ENCODE results near the gene OOSP3.

The OOSP3 gene, protein sequence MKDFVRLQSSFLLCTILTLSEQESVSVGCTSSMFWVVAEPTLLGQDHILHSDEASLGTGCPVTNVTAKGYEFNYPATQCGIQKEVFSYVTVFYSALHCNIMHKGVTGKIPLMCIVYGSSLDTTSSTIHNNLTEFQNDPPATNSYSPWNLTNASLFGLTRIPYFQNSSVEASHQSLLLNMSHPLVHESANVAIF

DNA sequence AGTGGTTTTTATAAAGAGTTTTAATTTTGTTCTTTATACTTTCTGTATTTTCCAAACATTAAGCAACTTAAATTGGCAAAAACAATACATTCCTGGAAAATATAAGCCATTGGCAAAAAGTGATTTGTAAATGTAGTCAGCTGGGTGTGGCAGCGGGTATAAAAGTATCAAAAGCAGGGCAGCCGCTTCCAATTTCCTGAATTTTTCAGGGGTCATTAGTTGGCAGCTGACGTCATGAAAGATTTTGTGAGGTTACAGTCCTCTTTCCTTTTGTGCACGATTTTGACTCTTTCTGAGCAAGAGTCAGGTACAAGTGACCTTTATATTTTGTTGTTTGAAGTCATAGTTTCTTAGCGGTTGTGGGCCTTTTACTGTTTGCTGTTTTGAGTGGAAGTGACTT, at the start of gene OOSP3:
TSS of gene OOSP3 (plus strand) at position 208 of the 400 bp plus-strand sequence. CDS start at position 235, 27 bp downstream.
- no peak for TF ChIP-seq CTCF (IDR thresholded peaks at IDR 0.05)
- intact Hi-C loops (cut with DNase I; ENCODE audit: low total_unique reads), result no loop called here
- no peak within 1 kb of the TSS for H3K27ac ChIP-seq
- no peak within 1 kb of the TSS for H3K4me3 ChIP-seq
- no peaks in the 10 kb centered on the region for H3K27me3 ChIP-seq
- H3K36me3 ChIP-seq, result no peaks in the 10 kb centered on the region
- H3K4me1 ChIP-seq, result no peaks in the 10 kb centered on the region
- H3K9me3 ChIP-seq, result no peaks in the 10 kb centered on the region
- no peak for DNase-seq

DNA sequence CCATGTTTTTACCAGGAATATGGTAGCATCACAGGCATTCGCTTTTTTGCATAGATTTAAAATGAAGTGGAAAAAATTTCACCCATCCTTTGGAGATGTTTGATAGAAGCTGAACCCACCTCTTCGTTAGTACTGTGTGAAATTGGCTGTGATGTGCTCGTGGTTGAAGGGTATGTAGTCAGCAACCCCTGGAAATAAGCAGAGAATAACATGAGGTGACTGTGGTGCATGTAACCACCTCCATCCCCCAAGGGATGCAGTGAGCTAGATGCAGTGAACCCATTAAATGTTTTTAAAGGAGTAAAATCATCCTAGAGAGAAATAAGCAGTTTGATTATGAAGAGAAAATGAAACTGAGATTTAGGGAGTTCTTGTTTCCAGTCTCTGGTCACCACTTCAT, 49.2 kb upstream of the OOSP3 start:
- intact Hi-C loops (cut with DNase I; ENCODE audit: low total_unique reads), result no loop called here
- H3K27me3 ChIP-seq, result no peaks in the 10 kb centered on the region
- no peaks in the 10 kb centered on the region for H3K9me3 ChIP-seq
- TF ChIP-seq CTCF (IDR thresholded peaks at IDR 0.05), result no peak
- no peak overlapping the region for H3K4me3 ChIP-seq
- no peaks in the 10 kb centered on the region for H3K4me1 ChIP-seq
- H3K27ac ChIP-seq, result no peak overlapping the region
- H3K36me3 ChIP-seq, result no peaks in the 10 kb centered on the region
- no peak for DNase-seq

DNA sequence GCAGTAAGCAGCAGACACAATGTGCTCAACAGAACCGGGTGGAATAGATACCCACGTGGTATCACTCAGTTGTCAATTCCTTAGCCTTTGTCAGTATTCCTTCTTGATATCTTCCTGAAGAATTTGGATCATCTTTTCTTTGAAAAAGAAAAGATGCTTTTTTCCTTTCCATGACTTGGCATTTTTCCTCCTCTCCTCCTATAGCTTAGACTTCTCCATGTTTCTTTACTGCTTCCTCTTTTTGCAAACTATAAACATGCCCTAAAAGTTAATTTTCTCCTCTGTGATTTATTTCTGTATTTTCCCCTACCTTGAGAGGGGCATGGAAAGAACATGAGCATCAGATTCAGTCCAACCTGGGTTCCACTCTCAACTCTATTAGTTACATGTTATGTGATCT, 45.0 kb upstream of the OOSP3 start:
- Histone ChIP-seq H3K4me3 (no peak overlapping the region), H3K27ac (no peak overlapping the region), H3K9me3 (no peaks in the 10 kb centered on the region), H3K36me3 (no peaks in the 10 kb centered on the region), H3K4me1 (no peaks in the 10 kb centered on the region), H3K27me3 (no peaks in the 10 kb centered on the region)
- no peak for DNase-seq
- no peak for TF ChIP-seq CTCF (IDR thresholded peaks at IDR 0.05)
- intact Hi-C loops (cut with DNase I; ENCODE audit: low total_unique reads), result no loop called here

DNA sequence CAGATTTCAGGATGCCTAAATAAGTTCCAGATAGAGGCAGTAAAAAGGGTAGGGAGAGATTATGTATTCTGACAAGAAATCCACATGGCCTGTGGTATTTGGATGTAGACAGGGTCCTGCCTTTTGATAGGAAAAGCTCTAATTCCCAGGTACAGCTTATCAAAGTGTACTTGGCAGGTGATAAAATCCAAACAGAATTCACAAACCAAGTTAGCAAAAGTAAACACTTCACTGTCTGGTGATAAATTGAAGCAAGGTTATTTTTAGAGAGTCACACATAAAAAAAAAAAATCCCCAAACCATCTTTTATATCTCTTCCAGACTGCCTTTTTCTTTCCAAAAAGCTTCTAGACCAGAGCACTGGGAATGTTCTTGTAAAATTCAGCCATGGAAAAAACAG, 39.0 kb upstream of the OOSP3 start:
- TF ChIP-seq CTCF (IDR thresholded peaks at IDR 0.05), result no peak
- Histone ChIP-seq H3K4me1 (no peaks in the 10 kb centered on the region), H3K27ac (no peak overlapping the region), H3K4me3 (no peak overlapping the region), H3K9me3 (no peaks in the 10 kb centered on the region), H3K36me3 (no peaks in the 10 kb centered on the region), H3K27me3 (no peaks in the 10 kb centered on the region)
- intact Hi-C loops (cut with DNase I; ENCODE audit: low total_unique reads), result no loop called here
- DNase-seq, result no peak

DNA sequence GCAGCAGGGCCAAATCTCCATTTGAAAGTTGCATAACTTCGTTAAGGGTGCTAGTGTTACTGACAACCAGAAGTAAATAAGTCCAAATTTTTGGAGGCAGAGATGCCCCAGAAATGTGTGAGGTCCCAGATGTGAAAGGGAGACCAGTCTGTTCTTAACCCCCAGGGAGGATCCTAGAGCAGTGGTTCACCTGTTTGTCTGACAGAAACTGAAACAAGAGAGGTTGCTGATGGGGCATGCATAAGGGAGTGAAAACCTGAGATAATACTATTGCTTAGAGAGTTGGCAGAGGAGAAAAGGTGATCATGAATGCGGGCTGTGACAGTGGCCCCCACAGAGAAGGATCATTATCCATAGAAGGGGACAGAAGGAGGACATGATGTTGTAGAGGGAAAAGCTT, 37.1 kb upstream of the OOSP3 start:
- Histone ChIP-seq H3K27me3 (no peaks in the 10 kb centered on the region), H3K4me3 (no peak overlapping the region), H3K27ac (no peak overlapping the region), H3K9me3 (no peaks in the 10 kb centered on the region), H3K36me3 (no peaks in the 10 kb centered on the region), H3K4me1 (no peaks in the 10 kb centered on the region)
- intact Hi-C loops (cut with DNase I; ENCODE audit: low total_unique reads), result no loop called here
- DNase-seq, result no peak
- TF ChIP-seq CTCF (IDR thresholded peaks at IDR 0.05), result no peak

GRCh38 chr11:59842316-59842715, 36.3 kb upstream of the OOSP3 start:
- H3K4me1 ChIP-seq, result no peaks in the 10 kb centered on the region
- H3K4me3 ChIP-seq, result no peak overlapping the region
- no peak for DNase-seq
- intact Hi-C loops (cut with DNase I; ENCODE audit: low total_unique reads), result no loop called here
- H3K27me3 ChIP-seq, result no peaks in the 10 kb centered on the region
- no peaks in the 10 kb centered on the region for H3K36me3 ChIP-seq
- no peak overlapping the region for H3K27ac ChIP-seq
- no peaks in the 10 kb centered on the region for H3K9me3 ChIP-seq
- no peak for TF ChIP-seq CTCF (IDR thresholded peaks at IDR 0.05)
